Calu3 (cell line): Measurements from ENCODE around the gene TTC34. TPM values are rescaled to one million over a fixed set of nuclear protein-coding genes. Genes with fewer than 3 reads are reported as not detected.

Experiments
- BruUV-seq: library from RNA; stranded (reverse); fragments of 400-500 nt; replicated peaks from 2 replicates; lab custom pipeline; 2021; lab: Mats Ljungman, UMichigan
- CTCF ChIA-PET: fragments of 300-600 bp; sonication (Branson Sonifier 250); formaldehyde crosslinking; loops from one replicate; lab custom pipeline; 2022; ENCODE audit warnings: antibody characterized with exemption; lab: Charles Lee
- DNase-seq: peaks from one replicate; pipeline ENCODE4 v3.0.0; 2022
- H3K27ac Mint-ChIP-seq: one replicate; pipeline ENCODE4 v1.8.0; 2022; ENCODE audit warnings: mixed read lengths; ENCODE audit not compliant: unreplicated experiment
- H3K27me3 Mint-ChIP-seq: one replicate; pipeline ENCODE4 v1.8.0; 2022; ENCODE audit warnings: mixed read lengths; ENCODE audit not compliant: unreplicated experiment
- H3K36me3 Mint-ChIP-seq: one replicate; pipeline ENCODE4 v1.8.0; 2022; ENCODE audit warnings: mild to moderate bottlenecking, moderate library complexity, mixed read lengths; ENCODE audit not compliant: insufficient read depth, unreplicated experiment
- H3K4me1 Mint-ChIP-seq: one replicate; pipeline ENCODE4 v1.8.0; 2022; ENCODE audit warnings: mild to moderate bottlenecking, low read depth, mixed read lengths; ENCODE audit not compliant: unreplicated experiment
- H3K4me3 Mint-ChIP-seq: one replicate; pipeline ENCODE4 v1.8.0; 2022; ENCODE audit warnings: mild to moderate bottlenecking, low read depth, moderate library complexity, mixed read lengths; ENCODE audit not compliant: unreplicated experiment
- H3K9me3 Mint-ChIP-seq: one replicate; pipeline ENCODE4 v1.8.0; 2022; ENCODE audit warnings: low read depth, mixed read lengths; ENCODE audit not compliant: unreplicated experiment
- CTCF ChIP-seq: fragments of 200-600 bp; IDR thresholded peaks from one replicate; pipeline ENCODE4 v1.8.0; 2022; ENCODE audit warnings: antibody characterized with exemption; ENCODE audit not compliant: unreplicated experiment
- intact Hi-C: fragments of 100-400 bp; cut with micrococcal nuclease; formaldehyde crosslinking; loops from one replicate; pipeline ENCODE4 v1.10.0; 2022; ENCODE audit not compliant: unreplicated experiment
- total RNA-seq: library from RNA; stranded (reverse); gene quantifications from 2 replicates; pipeline ENCODE4 v1.2.3, GENCODE V29; 2022

The TTC34 gene
- total RNA-seq, 1 experiment from 2014 or later, result 1.3 TPM

DNA sequence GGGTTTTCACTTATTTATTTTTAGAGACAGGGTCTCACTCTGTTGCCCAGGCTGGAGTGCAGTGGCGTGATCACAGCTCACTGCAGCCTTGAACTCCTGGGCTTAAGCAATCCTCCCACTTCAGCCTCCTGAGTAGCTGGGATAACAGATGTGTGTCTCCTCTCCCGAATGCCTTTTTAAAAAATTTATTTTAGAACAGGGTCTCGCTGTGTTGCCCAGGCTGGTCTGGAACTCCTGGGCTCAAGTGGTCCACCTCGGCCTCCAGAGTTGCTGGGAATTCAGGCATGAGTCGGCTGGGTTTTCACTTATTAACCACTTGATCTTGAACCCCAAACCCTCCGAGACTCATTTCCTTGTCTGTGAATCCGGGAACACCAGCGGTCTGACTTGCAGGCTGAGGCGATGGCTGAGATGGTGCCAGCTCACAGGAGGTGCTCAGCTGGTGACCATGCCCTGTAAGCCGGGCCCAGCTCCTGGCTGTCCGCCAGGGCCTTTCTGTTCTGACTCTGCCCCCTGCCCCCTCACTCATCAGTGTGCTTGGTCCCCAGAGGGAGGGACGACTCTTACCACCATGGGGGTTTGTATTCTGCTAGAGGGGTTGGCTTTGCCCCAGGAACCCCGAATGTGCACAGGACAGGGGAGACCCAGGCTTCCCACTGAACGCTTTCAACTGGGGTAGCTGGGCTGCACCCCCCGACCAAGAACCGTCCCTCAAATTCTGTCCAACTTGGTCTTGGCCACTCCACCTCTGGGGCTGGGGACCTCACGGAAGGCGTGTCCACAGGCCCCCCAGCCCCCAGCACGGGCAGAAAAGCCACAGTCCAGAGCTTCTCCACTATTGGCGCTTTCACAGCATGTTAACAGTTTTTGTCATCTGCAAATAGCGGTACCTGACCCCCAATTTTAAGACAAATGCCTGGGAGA lies 191.2 kb downstream of the TTC34 start:
- TF ChIP-seq CTCF, result no peak
- Mint-ChIP-seq H3K36me3 (no peaks in the 10 kb centered on the region), H3K27me3 (peaks cover 37% of the 10 kb centered on the region), H3K4me3 (no peak overlapping the region), H3K9me3 (peaks cover 2% of the 10 kb centered on the region), H3K27ac (no peak overlapping the region), H3K4me1 (no peaks in the 10 kb centered on the region)
- DNase-seq, result no peak
- intact Hi-C loops, result no loop called here
- CTCF ChIA-PET, result interaction anchor here (0.7 kb wide), 1 partner anchor 1324 kb away, joined by 3 read pairs; no protein-coding TSS in a partner anchor
- no TSS peak for BruUV-seq

GRCh38 chr1:2609319-2610035 lies 192.0 kb downstream of the TTC34 start:
- TF ChIP-seq CTCF, result no peak
- Mint-ChIP-seq H3K4me3 (no peak overlapping the region), H3K27ac (no peak overlapping the region), H3K9me3 (peaks cover 2% of the 10 kb centered on the region), H3K4me1 (no peaks in the 10 kb centered on the region), H3K36me3 (no peaks in the 10 kb centered on the region), H3K27me3 (peaks cover 29% of the 10 kb centered on the region)
- CTCF ChIA-PET, result no interaction called here
- no peak for DNase-seq
- no TSS peak for BruUV-seq
- intact Hi-C loops, result no loop called here

DNA sequence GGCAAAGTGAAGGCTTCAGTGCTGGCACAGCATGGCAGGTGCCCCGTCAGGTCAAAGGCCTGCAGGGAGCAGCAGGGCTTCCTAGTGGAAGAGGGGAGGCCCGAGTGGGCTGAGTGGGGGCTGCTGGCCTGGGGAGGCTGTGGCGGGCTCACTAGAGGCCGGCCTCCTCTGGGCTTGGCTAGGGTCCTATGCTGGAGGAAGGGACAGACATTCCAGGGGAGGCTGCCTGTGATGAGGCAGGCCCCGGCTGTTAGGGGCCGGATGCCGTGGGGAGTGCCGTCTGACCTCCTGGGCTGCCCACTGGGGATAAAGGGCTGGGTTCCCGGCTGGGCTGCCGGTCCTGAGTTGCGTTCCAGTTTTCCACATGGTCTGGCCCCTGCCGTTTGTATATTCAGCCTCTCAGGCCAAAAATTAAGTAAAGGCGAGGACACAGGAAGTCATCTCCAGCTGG lies 193.8 kb downstream of the TTC34 start:
- Mint-ChIP-seq H3K9me3 (no peaks in the 10 kb centered on the region), H3K27me3 (peaks cover 18% of the 10 kb centered on the region), H3K4me3 (no peak overlapping the region), H3K4me1 (no peaks in the 10 kb centered on the region), H3K36me3 (peaks cover 3% of the 10 kb centered on the region), H3K27ac (no peak overlapping the region)
- intact Hi-C loops, result no loop called here
- BruUV-seq, result no TSS peak
- no peak for DNase-seq
- no peak for TF ChIP-seq CTCF
- CTCF ChIA-PET, result no interaction called here

GRCh38 chr1:2606881-2607621 lies 194.4 kb downstream of the TTC34 start:
- H3K36me3 Mint-ChIP-seq, result peaks cover 3% of the 10 kb centered on the region
- H3K4me3 Mint-ChIP-seq, result no peak overlapping the region
- BruUV-seq, result no TSS peak
- CTCF ChIA-PET, result no interaction called here
- peaks cover 18% of the 10 kb centered on the region for H3K27me3 Mint-ChIP-seq
- H3K9me3 Mint-ChIP-seq, result no peaks in the 10 kb centered on the region
- no peaks in the 10 kb centered on the region for H3K4me1 Mint-ChIP-seq
- no peak for TF ChIP-seq CTCF
- DNase-seq, result no peak
- no peak overlapping the region for H3K27ac Mint-ChIP-seq
- intact Hi-C loops, result no loop called here
